Measurements from ENCODE around the gene CDC42EP5.
"Not testable (repeated sequence)": the region's sequence is repeated elsewhere in the genome, so short reads cannot be mapped to it uniquely, and the experiment has no call there.

CDC42EP5 gene

DNA sequence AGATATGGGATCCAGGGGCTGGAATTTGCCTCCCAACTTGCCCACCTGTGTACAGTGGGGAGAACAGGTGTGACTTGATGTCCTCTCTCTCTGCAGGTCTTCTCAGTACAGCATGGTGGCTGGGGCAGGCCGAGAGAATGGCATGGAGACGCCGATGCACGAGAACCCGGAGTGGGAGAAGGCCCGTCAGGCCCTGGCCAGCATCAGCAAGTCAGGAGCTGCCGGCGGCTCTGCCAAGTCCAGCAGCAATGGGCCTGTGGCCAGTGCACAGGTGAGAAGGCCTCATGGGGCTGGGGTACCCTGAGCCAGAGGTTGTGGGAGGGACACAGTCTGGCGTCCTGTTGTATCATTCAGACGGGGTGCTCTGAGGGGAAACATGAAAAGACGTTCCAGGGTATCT is 21.1 kb downstream of the CDC42EP5 start:
- peaks cover 20% of the 10 kb centered on the region for H3K36me3 ChIP-seq (ENCODE audit: insufficient read depth, low read length)

GRCh38 chr19:54451331-54451871 is 21.7 kb downstream of the CDC42EP5 start:
- no peak overlapping the region for H3K9ac ChIP-seq (ENCODE audit: low read depth, low read length)
- peaks cover 18% of the 10 kb centered on the region for H3K36me3 ChIP-seq (ENCODE audit: insufficient read depth, low read length)
- peaks cover 9% of the 10 kb centered on the region for H3K4me1 ChIP-seq (ENCODE audit: insufficient read depth, low read length)

More for the DNA sequence above, 21.1 kb downstream of the CDC42EP5 start:
- Histone ChIP-seq H3K4me1 (ENCODE audit: insufficient read depth, low read length) (peaks cover 9% of the 10 kb centered on the region), H3K9ac (ENCODE audit: low read depth, low read length) (no peak overlapping the region), H3K9me3 (ENCODE audit: control insufficient read depth, insufficient read depth, low read length) (no peaks in the 10 kb centered on the region)

GRCh38 chr19:54449701-54450069 is 23.4 kb downstream of the CDC42EP5 start:
- Histone ChIP-seq H3K4me1 (ENCODE audit: insufficient read depth, low read length) (peaks cover 9% of the 10 kb centered on the region), H3K9ac (ENCODE audit: low read depth, low read length) (peak overlapping the region; percentile 94), H3K36me3 (ENCODE audit: insufficient read depth, low read length) (peaks cover 13% of the 10 kb centered on the region), H3K9me3 (ENCODE audit: control insufficient read depth, insufficient read depth, low read length) (no peaks in the 10 kb centered on the region)

More at GRCh38 chr19:54451331-54451871, 21.7 kb downstream of the CDC42EP5 start:
- no peaks in the 10 kb centered on the region for H3K9me3 ChIP-seq (ENCODE audit: control insufficient read depth, insufficient read depth, low read length)

DNA sequence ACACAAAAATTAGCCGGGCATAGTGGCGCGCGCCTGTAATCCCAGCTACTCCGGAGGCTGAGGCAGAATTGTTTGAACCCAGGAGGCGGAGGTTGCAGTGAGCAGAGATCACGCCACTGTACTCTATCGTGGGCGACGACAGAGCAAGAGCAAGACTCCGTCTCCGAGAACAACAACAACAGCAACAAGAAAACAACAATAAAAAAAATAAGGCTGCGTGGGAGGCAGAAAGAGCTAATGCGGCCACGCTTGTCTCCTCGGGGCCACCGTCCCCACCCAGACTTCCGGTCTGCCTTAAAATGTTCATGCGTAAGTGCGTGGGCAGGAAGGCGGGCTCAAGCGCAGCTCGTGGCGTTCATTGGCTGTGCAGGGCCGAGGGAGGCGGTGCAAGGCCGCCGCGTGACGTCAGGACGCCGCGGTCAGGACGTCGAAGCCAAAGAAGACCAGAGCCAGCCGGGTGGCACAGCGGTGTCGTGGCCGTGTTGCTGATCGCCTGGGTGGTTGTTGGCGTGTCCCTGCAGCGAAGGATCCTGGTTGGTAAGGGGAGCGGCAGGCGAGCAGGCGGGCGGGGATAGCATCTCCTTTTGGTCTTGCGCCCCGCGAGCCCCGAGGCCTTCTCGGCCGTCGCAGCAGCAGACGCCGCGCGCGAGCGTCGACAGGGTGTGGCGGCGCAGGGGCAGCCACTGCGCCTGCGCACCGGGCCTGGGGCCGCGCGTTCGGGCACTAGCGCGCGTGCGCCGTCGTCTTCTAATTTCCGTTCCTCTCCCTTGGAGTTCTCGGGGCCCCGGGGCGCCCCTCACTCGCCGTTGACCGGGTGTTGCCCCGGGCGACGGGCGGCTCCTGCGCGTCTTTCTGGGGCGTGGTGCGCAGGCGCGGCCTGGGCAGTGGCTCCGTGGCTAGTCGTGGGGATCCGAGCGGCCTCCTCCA is 24.1 kb downstream of the CDC42EP5 start, which contains the start of gene LENG8:
TSS of gene LENG8 (plus strand) at position 426 of the 927 bp plus-strand sequence. CDS start 2,146 bp downstream, outside the sequence.
- H3K9me3 ChIP-seq (ENCODE audit: control insufficient read depth, insufficient read depth, low read length) = no peaks in the 10 kb centered on the region
- peaks cover 9% of the 10 kb centered on the region for H3K4me1 ChIP-seq (ENCODE audit: insufficient read depth, low read length)
- peak within 1 kb of the TSS; percentile 94 for H3K9ac ChIP-seq (ENCODE audit: low read depth, low read length)
- peaks cover 11% of the 10 kb centered on the region for H3K36me3 ChIP-seq (ENCODE audit: insufficient read depth, low read length)

DNA sequence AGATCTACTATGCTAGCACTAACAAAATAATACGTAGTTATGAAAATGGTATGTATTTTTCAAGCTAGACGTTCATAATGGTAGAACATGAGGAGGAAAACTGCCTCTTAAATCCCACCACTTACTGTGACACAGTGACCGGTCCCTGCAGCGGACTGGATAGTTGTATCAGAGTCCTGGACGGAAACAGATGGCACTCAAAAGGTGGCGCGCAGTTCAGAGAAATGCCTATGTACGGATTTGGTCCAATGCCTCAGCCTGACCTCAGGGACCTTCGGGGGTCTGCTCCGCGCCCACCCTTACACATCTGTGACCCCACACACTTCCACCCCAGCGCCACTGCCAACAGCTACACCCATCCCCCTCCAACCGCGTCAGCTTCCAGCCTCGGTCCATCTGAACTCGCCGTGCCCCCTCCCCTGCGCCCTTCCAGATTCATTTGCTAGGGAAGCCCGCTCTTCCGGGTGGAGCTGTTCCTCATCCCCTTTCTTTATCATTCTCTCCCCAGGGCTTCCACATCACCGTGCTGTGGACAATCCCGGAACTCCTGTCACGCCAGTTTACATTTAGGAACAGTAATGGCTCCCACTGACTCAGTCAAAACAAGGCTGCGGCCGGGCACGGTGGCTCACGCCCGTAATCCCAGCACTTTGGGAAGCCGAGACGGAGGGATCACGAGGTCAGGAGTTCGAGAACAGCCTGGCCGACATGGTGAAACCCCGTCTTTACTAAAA is 24.9 kb downstream of the CDC42EP5 start:
- peak overlapping the region; percentile 94 for H3K9ac ChIP-seq (ENCODE audit: low read depth, low read length)
- H3K36me3 ChIP-seq (ENCODE audit: insufficient read depth, low read length) = peaks cover 9% of the 10 kb centered on the region
- no peaks in the 10 kb centered on the region for H3K9me3 ChIP-seq (ENCODE audit: control insufficient read depth, insufficient read depth, low read length)
- peaks cover 9% of the 10 kb centered on the region for H3K4me1 ChIP-seq (ENCODE audit: insufficient read depth, low read length)

DNA sequence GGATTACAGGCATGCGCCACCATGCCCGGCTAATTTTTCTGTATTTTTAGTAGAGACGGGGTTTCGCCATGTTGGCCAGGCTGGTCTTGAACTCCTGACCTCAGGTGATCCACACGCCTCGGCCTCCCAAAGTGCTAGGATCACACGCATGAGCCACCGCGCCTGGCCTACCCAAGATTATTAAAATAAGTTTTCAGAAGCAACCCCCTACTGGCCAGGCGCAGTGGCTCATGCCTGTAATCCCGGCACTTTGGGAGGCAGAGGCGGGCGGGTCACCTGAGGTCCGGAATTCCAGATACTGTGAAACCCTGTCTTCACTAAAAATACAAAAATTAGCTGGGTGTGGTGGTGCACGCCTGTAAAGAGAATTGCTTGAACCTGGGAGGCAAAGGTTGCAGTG is 26.7 kb downstream of the CDC42EP5 start:
- not testable (repeated sequence) for H3K9me3 ChIP-seq (ENCODE audit: control insufficient read depth, insufficient read depth, low read length); H3K36me3 ChIP-seq (ENCODE audit: insufficient read depth, low read length); H3K4me1 ChIP-seq (ENCODE audit: insufficient read depth, low read length); H3K9ac ChIP-seq (ENCODE audit: low read depth, low read length)

- H3K4me1 ChIP-seq (ENCODE audit: insufficient read depth, low read length) = peaks cover 4% of the 10 kb centered on the region; the same call in 1 of the 2 replicates
- H3K9ac ChIP-seq (ENCODE audit: low read depth, low read length) = no peak overlapping the region
- no peaks in the 10 kb centered on the region; the same call in 1 of the 2 replicates for H3K36me3 ChIP-seq (ENCODE audit: insufficient read depth, low read length)
- no peaks in the 10 kb centered on the region for H3K9me3 ChIP-seq (ENCODE audit: control insufficient read depth, insufficient read depth, low read length)
Measured at GRCh38 chr19:54444737-54445136, 28.4 kb downstream of the CDC42EP5 start.

GRCh38 chr19:54440641-54441040 is 32.5 kb downstream of the CDC42EP5 start:
- Histone ChIP-seq H3K36me3 (ENCODE audit: insufficient read depth, low read length) (no peaks in the 10 kb centered on the region; the same call in none of the 2 replicates), H3K9me3 (ENCODE audit: control insufficient read depth, insufficient read depth, low read length) (no peaks in the 10 kb centered on the region), H3K9ac (ENCODE audit: low read depth, low read length) (no peak overlapping the region), H3K4me1 (ENCODE audit: insufficient read depth, low read length) (peaks cover 11% of the 10 kb centered on the region; the same call in 1 of the 2 replicates)

- no peaks in the 10 kb centered on the region; the same call in none of the 2 replicates for H3K36me3 ChIP-seq (ENCODE audit: insufficient read depth, low read length)
- H3K9ac ChIP-seq (ENCODE audit: low read depth, low read length) = no peak overlapping the region
- H3K9me3 ChIP-seq (ENCODE audit: control insufficient read depth, insufficient read depth, low read length) = no peaks in the 10 kb centered on the region
- H3K4me1 ChIP-seq (ENCODE audit: insufficient read depth, low read length) = peaks cover 16% of the 10 kb centered on the region; the same call in 1 of the 2 replicates
Measured at GRCh38 chr19:54439174-54439851, 33.8 kb downstream of the CDC42EP5 start.

DNA sequence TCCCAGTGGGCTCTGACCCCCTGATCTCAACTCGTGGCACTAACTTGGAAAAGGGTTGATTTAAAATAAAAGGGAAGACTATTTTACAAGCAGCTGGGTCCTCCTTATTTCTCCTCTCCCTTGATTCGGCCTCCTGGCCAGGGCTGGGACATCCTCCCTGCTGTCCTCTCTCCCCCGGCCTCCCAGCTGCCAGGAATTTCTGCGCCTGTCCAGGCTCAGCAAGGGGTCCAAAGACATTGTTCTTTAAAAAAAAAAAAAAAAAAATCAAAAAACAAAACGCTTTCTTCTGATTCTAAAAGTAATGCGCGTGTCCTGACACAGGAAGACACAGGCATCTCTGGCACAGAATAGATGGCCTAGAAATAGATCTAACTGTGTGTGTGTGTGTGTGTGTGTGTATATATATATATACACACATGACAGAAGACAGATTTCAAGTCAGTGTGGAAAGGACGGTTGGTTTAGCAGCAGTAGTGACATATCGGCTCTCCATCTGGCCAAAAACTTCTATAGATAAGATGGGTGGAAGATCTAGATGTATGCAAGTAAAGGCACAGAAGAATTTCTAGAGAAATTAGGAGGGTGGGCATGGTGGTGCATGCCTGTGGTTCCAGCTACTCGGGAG is 36.4 kb downstream of the CDC42EP5 start:
- peaks cover 16% of the 10 kb centered on the region; the same call in 1 of the 2 replicates for H3K4me1 ChIP-seq (ENCODE audit: insufficient read depth, low read length)
- H3K9me3 ChIP-seq (ENCODE audit: control insufficient read depth, insufficient read depth, low read length) = no peaks in the 10 kb centered on the region
- H3K36me3 ChIP-seq (ENCODE audit: insufficient read depth, low read length) = no peaks in the 10 kb centered on the region; the same call in 1 of the 2 replicates
- peak overlapping the region; percentile 9; the same call in 1 of the 2 replicates for H3K9ac ChIP-seq (ENCODE audit: low read depth, low read length)

DNA sequence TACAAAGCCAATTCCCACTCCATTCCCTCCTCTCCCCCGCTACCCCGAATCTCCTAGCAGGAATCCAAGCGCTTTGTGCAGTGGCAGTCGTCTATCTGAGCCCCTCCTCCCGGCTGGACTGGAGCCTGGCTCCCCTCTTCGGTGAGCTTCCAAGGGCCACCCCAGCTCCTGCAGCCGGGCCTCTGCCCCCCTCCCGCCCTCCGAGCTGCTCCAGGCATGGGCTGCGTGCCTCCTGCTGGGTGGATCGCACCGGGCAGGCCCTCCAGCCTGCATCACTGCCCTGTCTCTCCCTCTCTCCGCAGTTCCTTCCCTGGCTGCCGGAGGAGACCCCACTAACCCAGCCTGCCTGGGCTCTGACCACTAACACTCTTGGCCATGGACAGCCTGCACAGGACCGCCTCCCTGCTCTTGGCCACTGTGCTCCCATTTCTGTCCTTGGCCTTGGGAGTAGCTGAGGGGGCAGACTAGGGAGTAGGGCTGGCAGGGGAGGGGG is 37.0 kb downstream of the CDC42EP5 start:
- Histone ChIP-seq H3K4me1 (ENCODE audit: insufficient read depth, low read length) (peaks cover 16% of the 10 kb centered on the region; the same call in 1 of the 2 replicates), H3K9me3 (ENCODE audit: control insufficient read depth, insufficient read depth, low read length) (no peaks in the 10 kb centered on the region), H3K9ac (ENCODE audit: low read depth, low read length) (peak overlapping the region; percentile 9; the same call in 1 of the 2 replicates), H3K36me3 (ENCODE audit: insufficient read depth, low read length) (no peaks in the 10 kb centered on the region; the same call in 1 of the 2 replicates)

DNA sequence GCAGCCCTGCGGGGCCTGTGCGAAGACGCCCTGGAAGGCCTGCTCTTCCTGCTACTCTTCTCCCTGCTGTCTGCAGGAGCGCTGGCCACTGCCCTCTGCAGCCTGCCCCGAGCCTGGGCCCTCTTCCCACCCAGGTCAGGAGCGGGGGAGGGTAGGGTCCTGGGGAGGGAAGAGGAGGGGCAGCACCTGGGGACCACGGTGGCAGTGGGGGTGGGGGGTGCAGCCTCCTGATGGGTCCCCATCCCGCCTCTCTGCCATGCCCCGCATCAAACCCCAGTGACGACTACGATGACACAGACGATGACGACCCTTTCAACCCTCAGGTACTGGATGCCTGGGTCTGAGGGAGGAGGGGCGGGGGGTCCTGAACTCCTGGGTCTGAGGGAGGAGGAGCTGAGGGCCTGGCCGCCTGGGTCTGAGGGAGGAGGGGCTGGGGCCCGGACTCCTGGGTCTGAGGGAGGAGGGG is 37.5 kb downstream of the CDC42EP5 start:
- no peaks in the 10 kb centered on the region for H3K9me3 ChIP-seq (ENCODE audit: control insufficient read depth, insufficient read depth, low read length)
- peak overlapping the region; percentile 3; the same call in 1 of the 2 replicates for H3K9ac ChIP-seq (ENCODE audit: low read depth, low read length)
- H3K4me1 ChIP-seq (ENCODE audit: insufficient read depth, low read length) = peaks cover 16% of the 10 kb centered on the region; the same call in 1 of the 2 replicates
- no peaks in the 10 kb centered on the region; the same call in 1 of the 2 replicates for H3K36me3 ChIP-seq (ENCODE audit: insufficient read depth, low read length)

DNA sequence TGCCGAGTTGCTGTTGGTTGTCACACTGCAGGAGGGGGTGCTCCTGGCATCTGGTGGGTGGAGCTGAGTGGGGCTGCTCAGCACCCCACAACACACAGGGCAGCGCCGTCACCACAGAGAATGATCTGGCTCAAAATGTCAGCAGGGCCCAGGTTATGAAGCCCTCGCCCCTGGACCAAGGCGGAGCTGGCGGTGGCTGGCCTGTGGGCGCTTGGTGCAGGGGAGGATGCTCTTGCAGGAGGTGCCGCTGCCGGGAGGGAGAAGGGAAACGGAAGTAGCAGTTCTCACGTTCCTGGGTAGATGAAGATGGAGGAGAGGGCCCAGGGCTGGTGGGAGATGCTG is 38.3 kb downstream of the CDC42EP5 start:
- no peaks in the 10 kb centered on the region; the same call in 1 of the 2 replicates for H3K36me3 ChIP-seq (ENCODE audit: insufficient read depth, low read length)
- H3K9ac ChIP-seq (ENCODE audit: low read depth, low read length) = no peak overlapping the region
- peaks cover 16% of the 10 kb centered on the region; the same call in 1 of the 2 replicates for H3K4me1 ChIP-seq (ENCODE audit: insufficient read depth, low read length)
- no peaks in the 10 kb centered on the region for H3K9me3 ChIP-seq (ENCODE audit: control insufficient read depth, insufficient read depth, low read length)
